Heart right ventricle (tissue), 16 donors: ENCODE measurements around the gene TBC1D19. TPM values are rescaled to one million over a fixed set of nuclear protein-coding genes. Genes with fewer than 3 reads are reported as not detected.

Source experiments
- ATAC-seq, 8 donors: fragments of 200-7000 bp; cut with Tn5 transposase; one replicate each; pipeline ENCODE4 v1.9.1; 2020; ENCODE audit warnings: mild to moderate bottlenecking in 8 of 8, moderate library complexity in 8 of 8, moderate number of reproducible peaks in 1 of 8
- DNase-seq, 2 donors: peaks; one replicate each; pipeline ENCODE4 v3.0.0-alpha.2; 2020
- H3K27ac ChIP-seq, 10 donors: fragments of 200-600 bp; sonication (generic) in 2 of 10; one replicate each; pipeline versions ENCODE4 v1.5.0 to v1.8.0; 2020 to 2022; ENCODE audit warnings: mild to moderate bottlenecking in 3 of 10
- H3K27me3 ChIP-seq, 7 donors: fragments of 200-600 bp; one replicate each; pipeline ENCODE4 v1.8.0; 2021 to 2022; ENCODE audit warnings: mild to moderate bottlenecking in 2 of 7
- H3K36me3 ChIP-seq, 9 donors: fragments of 200-600 bp; sonication (generic) in 1 of 9; one replicate each; pipeline versions ENCODE4 v1.5.0 to v1.8.0; 2020 to 2022; ENCODE audit warnings: mild to moderate bottlenecking in 2 of 9
- H3K4me1 ChIP-seq, 9 donors: fragments of 200-600 bp; sonication (generic) in 1 of 9; one replicate each; pipeline versions ENCODE4 v1.5.0 to v1.8.0; 2020 to 2022; ENCODE audit warnings: mild to moderate bottlenecking in 4 of 9
- H3K4me3 ChIP-seq, 10 donors: fragments of 200-600 bp; sonication (generic) in 2 of 10; one replicate each; pipeline versions ENCODE4 v1.5.0 to v1.8.0; 2020 to 2022; ENCODE audit warnings: mild to moderate bottlenecking in 7 of 10, moderate library complexity in 2 of 10
- H3K9me3 ChIP-seq, 11 donors: fragments of 200-600 bp in 10 of 11; sonication (generic) in 2 of 11; one replicate each; pipeline versions ENCODE4 v1.5.0 to v1.8.0; 2013 to 2022; ENCODE audit warnings: mild to moderate bottlenecking in 2 of 11, control low read depth in 1 of 11, moderate library complexity in 1 of 11
- CTCF ChIP-seq, 9 donors: fragments of 200-600 bp; sonication (generic) in 2 of 9; IDR thresholded peaks; one replicate each; pipeline versions ENCODE4 v1.5.0 to v1.8.0; 2021 to 2022; ENCODE audit warnings: antibody characterized with exemption in 9 of 9, mild to moderate bottlenecking in 5 of 9, moderate library complexity in 1 of 9
- WGBS, 2 donors: extraction: QIAGEN DNeasy Blood & Tissue Kit; methylation state at CpG; one replicate each; pipeline ENCODE4 v1.1.7; 2013; ENCODE audit warnings: inconsistent platforms in 1 of 2; 5-methylcytosine and 5-hydroxymethylcytosine counted together
- intact Hi-C, 10 donors: fragments of 100-400 bp; cut with DNase I; formaldehyde crosslinking; loops; one replicate each; pipeline versions ENCODE4 v1.11.1 to v1.14.2; 2022
- polyA plus RNA-seq, 2 donors: library from polyadenylated mRNA; stranded (reverse); fragments of 200-250 nt; gene quantifications; one replicate each; pipeline ENCODE4 v1.2.3, GENCODE V29; 2013
- total RNA-seq, 10 donors: library from RNA; stranded (reverse); fragmentation: NEBNext Ultra II Directional in 3 of 10; extraction: Animal tissue kit (Norgen Biotek cat#: 25700) in 3 of 10; gene quantifications; one replicate each; pipeline versions ENCODE4 v1.2.1 to v1.2.4, GENCODE V29; 2021 to 2023
- donor health status: Arrhythmogenic right ventricular cardiomyopathy.
- donor health status: ischemic (EF 13 %, LVEDD 7.1; RV severe dilation, severe dysfunction).
- donor health status: healthy with polysubstance abuse.
- donor health status: DM: no; HTN: yes; CAD: no.
- donor health status: DM: no; HTN: no; CAD: no.
- donor health status: ischemic (EF 25% LVEDD 6.9; RV normal size, moderate dysfunction).
- donor health status: ischemic (EF 25% LVEDD 5.7; RV mildly dilated, moderate dysfunction).
- donor health status: healthy.
- donor health status: DM: yes; HTN: yes; CAD: no.
- donor health status: Ischemic cardiomyopathy.
- donor health status: ischemic (EF 35%, LVEDD 5.7; RV mildly dilated, moderate dysfunction).
- donor health status: nonischemic (EF 11% LVEDD 7.7; RV severe dilation, severe dysfunction).
- donor health status: DM: yes; HTN: yes; CAD: no.
- donor health status: PGD.
- donor health status: ischemic (EF 29% LVEDD 5.4; RV normal size, mild dysfunction).
- donor health status: nonischemic (EF 23%, LVEDD 6.1; RV moderate dilation, normal function).

The TBC1D19 gene
- total and polyA plus RNA-seq, 12 donors = 1.6 to 10.7 (median 9.4) TPM

- H3K9me3 ChIP-seq = no peaks in the 10 kb centered on the region
- peak overlapping the region in 8 of 10 donors; percentile 23 to 68 (median 60) for H3K27ac ChIP-seq
- WGBS, 2 donors = 40 to 50% methylated on average over 1 of the region's 1 CpG
- TF ChIP-seq CTCF (IDR thresholded peaks at IDR 0.05) = no peak
- peak overlapping the region in 2 of 10 donors; percentile 9 to 17 for H3K4me3 ChIP-seq
- H3K4me1 ChIP-seq = peaks cover 2 to 42% (median 25%) of the 10 kb centered on the region in 9 donors
- ATAC-seq (no peak), DNase-seq (no peak)
- H3K36me3 ChIP-seq = no peaks in the 10 kb centered on the region
- no peaks in the 10 kb centered on the region for H3K27me3 ChIP-seq
- intact Hi-C loops = loop anchor here in 6 of 10 donors (5.0 to 10.0 kb wide), 3 partner anchors 216 to 226 kb away; no protein-coding TSS in a partner anchor
Observed at GRCh38 chr4:26788341-26788733, 204.5 kb downstream of the TBC1D19 start.

DNA sequence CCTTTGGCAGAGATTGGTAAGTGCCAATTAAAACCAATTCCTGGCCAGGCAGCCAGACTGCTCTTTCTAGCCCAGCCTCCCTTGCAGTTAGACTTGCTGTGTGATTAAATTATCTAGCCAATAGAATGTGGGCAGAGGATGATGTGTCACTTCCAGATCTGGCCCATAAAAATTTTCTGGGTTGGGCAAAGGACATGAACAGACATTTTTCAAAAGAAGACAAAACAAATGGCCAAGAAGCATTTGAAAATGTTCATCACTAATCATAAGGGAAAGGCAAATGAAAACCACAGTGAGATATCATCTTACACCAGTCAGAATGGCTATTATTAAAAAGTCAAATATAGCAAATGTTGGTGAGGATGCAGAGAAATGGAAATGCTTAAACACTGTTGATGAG lies 205.3 kb downstream of the TBC1D19 start:
- Histone ChIP-seq H3K27ac (peak overlapping the region in 2 of 10 donors; percentile 59 to 61), H3K4me3 (no peak overlapping the region), H3K27me3 (no peaks in the 10 kb centered on the region), H3K9me3 (no peaks in the 10 kb centered on the region), H3K4me1 (peaks cover 2 to 42% (median 25%) of the 10 kb centered on the region in 9 donors), H3K36me3 (no peaks in the 10 kb centered on the region)
- DNase-seq (no peak), ATAC-seq (no peak)
- intact Hi-C loops = loop anchor here in 6 of 10 donors (5.0 to 10.0 kb wide), 3 partner anchors 216 to 226 kb away; no protein-coding TSS in a partner anchor
- TF ChIP-seq CTCF (IDR thresholded peaks at IDR 0.05) = no peak

GRCh38 chr4:26791346-26791745 lies 207.5 kb downstream of the TBC1D19 start:
- Histone ChIP-seq H3K4me1 (peaks cover 2 to 34% (median 25%) of the 10 kb centered on the region in 9 donors), H3K27ac (no peak overlapping the region), H3K27me3 (no peaks in the 10 kb centered on the region), H3K36me3 (no peaks in the 10 kb centered on the region), H3K9me3 (no peaks in the 10 kb centered on the region), H3K4me3 (no peak overlapping the region)
- DNase-seq (no peak), ATAC-seq (no peak)
- intact Hi-C loops = no loop called here
- TF ChIP-seq CTCF (IDR thresholded peaks at IDR 0.05) = no peak
- 95 to 98% methylated on average over 3 of the region's 3 CpGs for WGBS, 2 donors

GRCh38 chr4:26792639-26793038 lies 208.8 kb downstream of the TBC1D19 start:
- no peaks in the 10 kb centered on the region for H3K9me3 ChIP-seq
- no peak for DNase-seq
- peaks cover 2 to 24% (median 16%) of the 10 kb centered on the region in 9 donors for H3K4me1 ChIP-seq
- no peak overlapping the region for H3K27ac ChIP-seq
- H3K27me3 ChIP-seq = no peaks in the 10 kb centered on the region
- intact Hi-C loops = no loop called here
- H3K36me3 ChIP-seq = no peaks in the 10 kb centered on the region
- no peak for TF ChIP-seq CTCF (IDR thresholded peaks at IDR 0.05)
- no peak overlapping the region for H3K4me3 ChIP-seq
- ATAC-seq = no peak
